ENCODE measurements around the gene FFAR1.

FFAR1 gene

DNA sequence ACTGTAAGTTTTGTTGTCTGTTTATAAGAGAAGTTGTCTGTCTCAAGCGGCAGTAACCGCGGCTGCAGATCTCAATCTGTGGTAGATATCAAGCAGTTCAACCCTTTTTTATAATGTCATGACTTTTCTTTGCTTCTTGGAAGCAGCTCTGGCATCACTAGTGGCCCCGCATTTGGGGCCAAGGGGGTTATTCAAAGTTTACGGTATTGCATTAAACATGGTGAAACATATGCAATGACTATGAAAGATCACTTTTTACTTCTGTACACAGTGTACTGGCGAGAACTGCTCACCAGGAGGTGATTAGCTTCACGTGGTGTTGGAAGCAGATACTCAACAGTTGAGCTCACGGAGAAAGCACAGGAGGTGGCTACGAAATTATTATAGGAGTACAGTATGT is 5.9 kb downstream of the FFAR1 start:
- TF ChIP-seq POU6F1 (CRISPR knock-in tag; IDR thresholded peaks at IDR 0.05; ENCODE audit: borderline replicate concordance, low read depth) (no peak), PPARA (CRISPR knock-in tag; IDR thresholded peaks at IDR 0.05; ENCODE audit: borderline replicate concordance) (no peak), ZNF70 (CRISPR knock-in tag; IDR thresholded peaks at IDR 0.05) (no peak), SNAI2 (CRISPR knock-in tag; IDR thresholded peaks at IDR 0.05) (no peak), ZC3H10 (CRISPR knock-in tag; IDR thresholded peaks at IDR 0.05) (no peak)
- TF ChIP-seq, protein P1, sequence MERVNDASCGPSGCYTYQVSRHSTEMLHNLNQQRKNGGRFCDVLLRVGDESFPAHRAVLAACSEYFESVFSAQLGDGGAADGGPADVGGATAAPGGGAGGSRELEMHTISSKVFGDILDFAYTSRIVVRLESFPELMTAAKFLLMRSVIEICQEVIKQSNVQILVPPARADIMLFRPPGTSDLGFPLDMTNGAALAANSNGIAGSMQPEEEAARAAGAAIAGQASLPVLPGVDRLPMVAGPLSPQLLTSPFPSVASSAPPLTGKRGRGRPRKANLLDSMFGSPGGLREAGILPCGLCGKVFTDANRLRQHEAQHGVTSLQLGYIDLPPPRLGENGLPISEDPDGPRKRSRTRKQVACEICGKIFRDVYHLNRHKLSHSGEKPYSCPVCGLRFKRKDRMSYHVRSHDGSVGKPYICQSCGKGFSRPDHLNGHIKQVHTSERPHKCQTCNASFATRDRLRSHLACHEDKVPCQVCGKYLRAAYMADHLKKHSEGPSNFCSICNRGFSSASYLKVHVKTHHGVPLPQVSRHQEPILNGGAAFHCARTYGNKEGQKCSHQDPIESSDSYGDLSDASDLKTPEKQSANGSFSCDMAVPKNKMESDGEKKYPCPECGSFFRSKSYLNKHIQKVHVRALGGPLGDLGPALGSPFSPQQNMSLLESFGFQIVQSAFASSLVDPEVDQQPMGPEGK (CRISPR knock-in tag; IDR thresholded peaks at IDR 0.05; ENCODE audit: borderline replicate concordance), result no peak
- ATAC-seq, result no peak

- ATAC-seq, result no peak
- TF ChIP-seq ZNF8 (CRISPR knock-in tag; IDR thresholded peaks at IDR 0.05) (no peak), ESRRG (CRISPR knock-in tag; IDR thresholded peaks at IDR 0.05) (no peak), OSR1 (CRISPR knock-in tag; IDR thresholded peaks at IDR 0.05) (no peak), ZNF70 (CRISPR knock-in tag; IDR thresholded peaks at IDR 0.05) (no peak), BACH2 (CRISPR knock-in tag; IDR thresholded peaks at IDR 0.05; ENCODE audit: borderline replicate concordance) (no peak), SNAI2 (CRISPR knock-in tag; IDR thresholded peaks at IDR 0.05) (no peak), CSDC2 (CRISPR knock-in tag; IDR thresholded peaks at IDR 0.05) (no peak), TOX (CRISPR knock-in tag; IDR thresholded peaks at IDR 0.05; ENCODE audit: borderline replicate concordance) (no peak), GLIS3 (CRISPR knock-in tag; IDR thresholded peaks at IDR 0.05) (no peak), CSRNP3 (CRISPR knock-in tag; IDR thresholded peaks at IDR 0.05) (no peak), POU6F1 (CRISPR knock-in tag; IDR thresholded peaks at IDR 0.05; ENCODE audit: borderline replicate concordance, low read depth) (no peak)
- TF ChIP-seq, protein P2, sequence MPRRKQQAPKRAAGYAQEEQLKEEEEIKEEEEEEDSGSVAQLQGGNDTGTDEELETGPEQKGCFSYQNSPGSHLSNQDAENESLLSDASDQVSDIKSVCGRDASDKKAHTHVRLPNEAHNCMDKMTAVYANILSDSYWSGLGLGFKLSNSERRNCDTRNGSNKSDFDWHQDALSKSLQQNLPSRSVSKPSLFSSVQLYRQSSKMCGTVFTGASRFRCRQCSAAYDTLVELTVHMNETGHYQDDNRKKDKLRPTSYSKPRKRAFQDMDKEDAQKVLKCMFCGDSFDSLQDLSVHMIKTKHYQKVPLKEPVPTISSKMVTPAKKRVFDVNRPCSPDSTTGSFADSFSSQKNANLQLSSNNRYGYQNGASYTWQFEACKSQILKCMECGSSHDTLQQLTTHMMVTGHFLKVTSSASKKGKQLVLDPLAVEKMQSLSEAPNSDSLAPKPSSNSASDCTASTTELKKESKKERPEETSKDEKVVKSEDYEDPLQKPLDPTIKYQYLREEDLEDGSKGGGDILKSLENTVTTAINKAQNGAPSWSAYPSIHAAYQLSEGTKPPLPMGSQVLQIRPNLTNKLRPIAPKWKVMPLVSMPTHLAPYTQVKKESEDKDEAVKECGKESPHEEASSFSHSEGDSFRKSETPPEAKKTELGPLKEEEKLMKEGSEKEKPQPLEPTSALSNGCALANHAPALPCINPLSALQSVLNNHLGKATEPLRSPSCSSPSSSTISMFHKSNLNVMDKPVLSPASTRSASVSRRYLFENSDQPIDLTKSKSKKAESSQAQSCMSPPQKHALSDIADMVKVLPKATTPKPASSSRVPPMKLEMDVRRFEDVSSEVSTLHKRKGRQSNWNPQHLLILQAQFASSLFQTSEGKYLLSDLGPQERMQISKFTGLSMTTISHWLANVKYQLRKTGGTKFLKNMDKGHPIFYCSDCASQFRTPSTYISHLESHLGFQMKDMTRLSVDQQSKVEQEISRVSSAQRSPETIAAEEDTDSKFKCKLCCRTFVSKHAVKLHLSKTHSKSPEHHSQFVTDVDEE (CRISPR knock-in tag; IDR thresholded peaks at IDR 0.05), result no peak
- TF ChIP-seq, protein P1 (CRISPR knock-in tag; IDR thresholded peaks at IDR 0.05; ENCODE audit: borderline replicate concordance), result no peak
- TF ChIP-seq, protein P3, sequence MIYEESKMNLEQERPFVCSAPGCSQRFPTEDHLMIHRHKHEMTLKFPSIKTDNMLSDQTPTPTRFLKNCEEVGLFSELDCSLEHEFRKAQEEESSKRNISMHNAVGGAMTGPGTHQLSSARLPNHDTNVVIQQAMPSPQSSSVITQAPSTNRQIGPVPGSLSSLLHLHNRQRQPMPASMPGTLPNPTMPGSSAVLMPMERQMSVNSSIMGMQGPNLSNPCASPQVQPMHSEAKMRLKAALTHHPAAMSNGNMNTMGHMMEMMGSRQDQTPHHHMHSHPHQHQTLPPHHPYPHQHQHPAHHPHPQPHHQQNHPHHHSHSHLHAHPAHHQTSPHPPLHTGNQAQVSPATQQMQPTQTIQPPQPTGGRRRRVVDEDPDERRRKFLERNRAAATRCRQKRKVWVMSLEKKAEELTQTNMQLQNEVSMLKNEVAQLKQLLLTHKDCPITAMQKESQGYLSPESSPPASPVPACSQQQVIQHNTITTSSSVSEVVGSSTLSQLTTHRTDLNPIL (CRISPR knock-in tag; IDR thresholded peaks at IDR 0.05; ENCODE audit: low read depth), result no peak
These were observed 7.2 kb downstream of the FFAR1 start for GRCh38 chr19:35354898-35355297.

Data from SK-N-SH treated with all-trans-retinoic acid at 6 μM for 48 hours (cell line).